HCT116 (cell line): Measurements from ENCODE around the gene CD74. TPM values are rescaled to one million over a fixed set of nuclear protein-coding genes. Genes with fewer than 3 reads are reported as not detected.

Experiments
- ATAC-seq: fragments of 200-7000 bp; cut with Tn5 transposase; 2 replicates; pipeline ENCODE4 v1.9.1; 2020; ENCODE audit warnings: mild to moderate bottlenecking, moderate library complexity
- BruUV-seq: library from RNA; stranded (reverse); fragments of 400-500 nt; replicated peaks from 2 replicates; lab custom pipeline; 2021; lab: Mats Ljungman, UMichigan
- CTCF ChIA-PET: fragments of 300-600 bp; sonication (Branson Sonifier 250); formaldehyde crosslinking; loops from one replicate; lab custom pipeline; 2021; ENCODE audit warnings: antibody characterized with exemption; lab: Charles Lee
- POLR2A ChIA-PET: fragments of 300-600, 350-600 bp; sonication (Branson Sonifier 250); formaldehyde crosslinking; loops from one replicate; lab custom pipeline; 2021; ENCODE audit warnings: antibody characterized with exemption; lab: Charles Lee
- RAD21 ChIA-PET, 2 experiments: fragments of 300-600 bp; sonication (Branson Sonifier 250); formaldehyde crosslinking; loops; one replicate each; lab custom pipeline; 2023; ENCODE audit warnings: low total read pairs in 2 of 2; ENCODE audit not compliant: uncharacterized antibody in 2 of 2, unreplicated experiment in 2 of 2, low non-redundant PET in 1 of 2; lab: Charles Lee
- DNase-seq: peaks from one replicate; pipeline ENCODE4 v3.0.0-alpha.2; 2010; ENCODE audit warnings: low read depth, low spot score
- H2AFZ ChIP-seq: fragments of 200-600 bp; shearing (Covaris generic), sonication (generic); 2 replicates; pipeline ENCODE4 v1.6.1; 2017; ENCODE audit warnings: low read depth, mixed run types, mixed read lengths, antibody characterized with exemption, low read length; ENCODE audit not compliant: poor library complexity, severe bottlenecking
- H3K27ac ChIP-seq: 2 replicates; pipeline ENCODE4 v1.5.1; 2012; ENCODE audit warnings: low read depth, low read length
- H3K27me3 ChIP-seq: fragments of 200-600 bp; sonication (generic); 2 replicates; pipeline ENCODE4 v1.6.1; 2016; ENCODE audit warnings: mixed run types, low read length, mixed read lengths; ENCODE audit not compliant: insufficient read depth
- H3K36me3 ChIP-seq, 2 experiments: fragments of 200-500 bp in 1 of 2; fragments of 200-600 bp in 1 of 2; sonication (Bioruptor generic) in 1 of 2; sonication (generic) in 1 of 2; 2 replicates each; pipeline versions ENCODE4 v1.5.1 to v1.6.1; 2014 to 2016; ENCODE audit warnings: low read length in 2 of 2, inconsistent platforms in 1 of 2, mixed read lengths in 1 of 2, mixed run types in 1 of 2; ENCODE audit not compliant: insufficient read depth in 2 of 2, control insufficient read depth in 1 of 2
- H3K4me1 ChIP-seq, 2 experiments: fragments of 200-600 bp in 1 of 2; sonication (generic) in 1 of 2; 2 replicates each; pipeline versions ENCODE4 v1.5.1 to v1.6.1; 2012 to 2017; ENCODE audit warnings: low read length in 2 of 2, inconsistent platforms in 1 of 2, mild to moderate bottlenecking in 1 of 2, mixed read lengths in 1 of 2, mixed run types in 1 of 2, moderate library complexity in 1 of 2; ENCODE audit not compliant: insufficient read depth in 2 of 2, control insufficient read depth in 1 of 2
- H3K4me2 ChIP-seq: fragments of 200-600 bp; sonication (generic); 2 replicates; pipeline ENCODE4 v1.6.1; 2017; ENCODE audit warnings: mixed run types, low read length, mixed read lengths
- H3K4me3 ChIP-seq, 2 experiments: fragments of 200-600 bp in 1 of 2; sonication (generic) in 1 of 2; replicated peaks in 1 of 2; 2 replicates each; pipeline ENCODE4 v1.5.1; 2011 to 2016; ENCODE audit warnings: low read length in 2 of 2, control low read depth in 1 of 2, low read depth in 1 of 2, mild to moderate bottlenecking in 1 of 2, mixed read lengths in 1 of 2, mixed run types in 1 of 2
- H3K79me2 ChIP-seq: fragments of 200-600 bp; sonication (generic); 2 replicates; pipeline ENCODE4 v1.6.1; 2017; ENCODE audit warnings: mild to moderate bottlenecking, mixed run types, low read length, moderate library complexity, mixed read lengths; ENCODE audit not compliant: insufficient read depth
- H3K9ac ChIP-seq: fragments of 200-600 bp; sonication (generic); 2 replicates; pipeline ENCODE4 v1.6.1; 2016; ENCODE audit warnings: low read length, mixed read lengths
- H3K9me2 ChIP-seq: fragments of 200-600 bp; sonication (generic), shearing (Covaris generic); 2 replicates; pipeline ENCODE4 v1.6.1; 2017; ENCODE audit warnings: mixed run types, mild to moderate bottlenecking, moderate library complexity; ENCODE audit not compliant: insufficient read depth
- H3K9me3 ChIP-seq, 2 experiments: fragments of 200-500 bp in 1 of 2; fragments of 200-600 bp in 1 of 2; sonication (Bioruptor generic) in 1 of 2; sonication (generic) in 1 of 2; 2 replicates each; pipeline ENCODE4 v1.6.1; 2014 to 2017; ENCODE audit warnings: low read length in 2 of 2, mixed read lengths in 2 of 2, inconsistent platforms in 1 of 2, low read depth in 1 of 2, mild to moderate bottlenecking in 1 of 2, mixed run types in 1 of 2, moderate library complexity in 1 of 2; ENCODE audit not compliant: control insufficient read depth in 1 of 2, insufficient read depth in 1 of 2
- H4K20me1 ChIP-seq: fragments of 200-600 bp; sonication (generic), shearing (Covaris generic); 2 replicates; pipeline ENCODE4 v1.6.1; 2017; ENCODE audit warnings: mixed run types, mild to moderate bottlenecking, moderate library complexity; ENCODE audit not compliant: insufficient read depth
- ELF1 ChIP-seq: IDR thresholded peaks from 2 replicates; pipeline ENCODE4 v1.6.1; 2012; ENCODE audit warnings: low read depth, borderline replicate concordance
- EZH2phosphoT487 ChIP-seq: fragments of 200-600 bp; IDR thresholded peaks from 2 replicates; pipeline ENCODE4 v1.6.1; 2018; ENCODE audit warnings: antibody characterized with exemption, borderline replicate concordance
- POLR2A ChIP-seq: IDR thresholded peaks from 2 replicates; pipeline ENCODE4 v1.7.0; 2011; ENCODE audit warnings: borderline replicate concordance; ENCODE audit not compliant: insufficient read depth, insufficient read length; ENCODE audit errors: extremely low read depth
- POLR2AphosphoS5 ChIP-seq: IDR thresholded peaks from 2 replicates; pipeline ENCODE4 v1.6.1; 2011; ENCODE audit warnings: mild to moderate bottlenecking, low read depth, low read length, moderate library complexity
- REST ChIP-seq: IDR thresholded peaks from 2 replicates; pipeline ENCODE4 v1.6.1; 2012; ENCODE audit warnings: low read depth
- TCF7L2 ChIP-seq: IDR thresholded peaks from 2 replicates; pipeline ENCODE4 v1.7.0; 2011; ENCODE audit warnings: borderline replicate concordance, inconsistent platforms; ENCODE audit not compliant: insufficient read depth, insufficient read length; ENCODE audit errors: extremely low read depth
- intact Hi-C: fragments of 100-400 bp; cut with micrococcal nuclease; formaldehyde crosslinking; loops from 2 replicates; pipeline ENCODE4 v1.10.0; 2022
- total RNA-seq: library from RNA; stranded (reverse); gene quantifications from one replicate; pipeline ENCODE4 v1.2.1, GENCODE V29; 2021; ENCODE audit not compliant: unreplicated experiment

The CD74 gene
- total RNA-seq, 1 experiment from 2014 or later = 8.9 TPM

DNA sequence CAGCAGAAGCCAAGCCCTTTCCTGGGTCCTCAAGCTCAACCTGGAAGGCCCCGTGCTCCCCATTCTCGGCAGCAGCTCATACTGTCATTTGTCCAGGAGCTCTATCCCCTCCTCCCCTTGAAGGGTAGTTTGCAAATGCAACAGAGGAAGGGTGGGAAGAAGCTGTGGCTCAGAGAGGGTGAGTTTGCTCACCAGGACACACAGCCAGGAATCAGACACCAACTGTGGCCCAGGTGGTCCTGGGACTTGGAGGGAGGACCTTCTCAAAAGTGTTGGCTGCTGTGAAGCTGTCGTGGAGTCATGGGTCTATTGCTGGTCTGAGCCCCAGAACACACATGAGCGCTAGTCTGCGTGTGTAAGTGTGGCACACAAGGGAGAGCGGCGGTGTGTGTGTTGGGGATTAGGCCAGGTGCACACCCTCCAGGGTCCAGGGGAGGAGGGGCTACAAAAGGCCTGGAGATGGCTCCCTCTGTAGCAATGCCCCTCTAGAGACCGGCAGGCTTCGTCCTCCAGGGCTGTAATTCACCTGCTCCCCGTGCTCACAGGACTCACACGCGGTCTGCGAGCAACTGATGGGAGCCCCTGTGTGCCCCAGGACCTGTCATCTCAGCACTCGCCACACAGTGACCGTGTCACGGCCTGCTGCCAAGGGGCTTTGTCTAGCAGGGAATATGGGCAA lies 45.0 kb upstream of the CD74 start:
- Histone ChIP-seq H3K36me3 (no peaks in the 10 kb centered on the region), H3K79me2 (no peaks in the 10 kb centered on the region), H3K4me3 (no peak overlapping the region), H4K20me1 (no peaks in the 10 kb centered on the region), H3K9me2 (no peaks in the 10 kb centered on the region), H3K4me2 (no peak overlapping the region), H3K27ac (no peak overlapping the region), H3K4me1 (peaks cover 20 to 26% of the 10 kb centered on the region in 2 experiments), H3K9me3 (no peaks in the 10 kb centered on the region), H2AFZ (no peak overlapping the region), H3K27me3 (no peaks in the 10 kb centered on the region), H3K9ac (no peak overlapping the region)
- TF ChIP-seq POLR2AphosphoS5 = no peak
- TF ChIP-seq TCF7L2 = no peak
- no peak for TF ChIP-seq ELF1
- TF ChIP-seq REST = no peak
- no peak for TF ChIP-seq EZH2phosphoT487
- no peak for TF ChIP-seq POLR2A
- BruUV-seq = no TSS peak
- intact Hi-C loops = loop anchor here (2.0 to 10.0 kb wide), 4 partner anchors 199 to 587 kb away; partner anchors contain the start of gene RBM22
- ChIA-PET POLR2A (interaction anchor here (0.7 to 1.6 kb wide), 2 partner anchors 87 to 620 kb away, joined by 4 read pairs; no protein-coding TSS in a partner anchor), CTCF (interaction anchor here (1.2 to 1.6 kb wide), 3 partner anchors 40 to 707 kb away, joined by 4 to 17 read pairs (median 7); no protein-coding TSS in a partner anchor), RAD21 (interaction anchor here in 1 of 2 experiments (1.9 kb wide), 1 partner anchor 102 kb away, joined by 9 read pairs; no protein-coding TSS in a partner anchor)
- ATAC-seq = no peak
- DNase-seq = no peak
